GM18517 (cell line): Measurements from ENCODE around the gene SLC10A3.

Experiments used
- ATAC-seq: cut with Tn5 transposase; IDR thresholded peaks from one replicate; pipeline ENCODE4 v1.9.1; 2021; ENCODE audit warnings: mild to moderate bottlenecking, moderate library complexity; ENCODE audit not compliant: unreplicated experiment

Gene SLC10A3

GRCh38 chrX:154441984-154442707 lies 48.3 kb downstream of the SLC10A3 start:
- ATAC-seq = no peak

DNA sequence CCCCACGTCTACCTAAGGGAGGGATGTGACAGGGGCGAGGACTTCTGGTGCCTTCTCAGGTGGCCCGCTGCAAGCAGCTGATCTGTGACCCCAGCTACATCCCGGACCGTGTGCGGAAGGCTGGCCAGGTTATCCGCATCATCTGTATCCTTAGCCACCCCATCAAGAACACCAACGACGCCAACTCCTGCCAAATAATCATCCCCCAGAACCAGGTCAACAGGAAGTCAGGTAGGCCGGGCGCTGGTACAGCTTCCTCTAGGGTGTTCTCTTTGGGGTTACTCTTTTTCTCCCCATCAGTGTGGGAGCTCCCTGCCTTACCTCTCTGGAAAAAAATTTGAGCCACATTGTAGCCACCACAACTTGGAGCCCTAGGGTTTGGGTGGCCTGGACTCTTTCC lies 48.9 kb downstream of the SLC10A3 start:
- ATAC-seq = no peak

- no peak for ATAC-seq
Observed at GRCh38 chrX:154440623-154441357, 49.6 kb downstream of the SLC10A3 start.

- no peak for ATAC-seq
Observed at GRCh38 chrX:154439841-154440240, 50.6 kb downstream of the SLC10A3 start.

GRCh38 chrX:154437971-154438893 lies 52.2 kb downstream of the SLC10A3 start:
- no peak for ATAC-seq
